ENCODE results near the gene C2CD2. TPM values are rescaled to one million over a fixed set of nuclear protein-coding genes. Genes with fewer than 3 reads are reported as not detected.

The C2CD2 gene
- total RNA-seq, 1 experiment from 2014 or later, result 9.2 TPM

DNA sequence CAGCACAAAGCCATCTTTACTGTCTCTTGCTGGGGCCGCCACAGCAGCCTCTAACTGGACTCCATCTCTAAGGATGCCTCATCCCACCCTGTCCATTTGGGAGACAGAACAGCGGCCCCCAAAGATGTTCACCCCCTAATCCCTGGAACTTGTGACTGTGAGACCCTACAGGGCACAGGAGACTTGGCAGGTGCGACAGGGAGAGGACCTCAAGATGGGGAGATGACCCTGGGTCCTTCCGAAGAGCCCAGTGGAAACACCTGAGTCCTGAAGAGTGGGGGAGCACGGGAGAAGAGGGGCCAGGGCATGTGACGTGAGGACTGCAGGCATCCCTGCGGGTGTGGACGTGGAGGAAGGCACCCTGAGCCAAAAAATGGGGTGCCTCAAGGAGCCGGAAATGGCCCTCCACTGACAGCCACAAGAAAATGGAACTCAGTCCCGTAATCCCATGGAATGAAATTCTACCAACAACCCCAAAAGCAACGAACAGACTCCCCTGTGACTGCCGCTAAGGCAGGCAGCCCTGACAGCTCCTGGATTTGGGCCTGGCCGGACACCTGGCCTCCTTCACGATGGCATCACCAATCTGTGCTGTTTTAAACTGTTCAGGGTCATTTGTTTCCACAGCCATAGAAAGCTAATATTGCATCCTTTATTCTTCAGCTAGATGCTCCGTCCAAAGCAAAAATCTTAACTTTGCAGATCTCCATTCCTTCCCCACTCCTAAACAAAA is 34.0 kb downstream of the C2CD2 start:
- no peak for TF ChIP-seq EZH2 (IDR thresholded peaks at IDR 0.05; ENCODE audit: borderline replicate concordance, low read depth, low read length, poor library complexity, severe bottlenecking)
- TF ChIP-seq, protein P1, sequence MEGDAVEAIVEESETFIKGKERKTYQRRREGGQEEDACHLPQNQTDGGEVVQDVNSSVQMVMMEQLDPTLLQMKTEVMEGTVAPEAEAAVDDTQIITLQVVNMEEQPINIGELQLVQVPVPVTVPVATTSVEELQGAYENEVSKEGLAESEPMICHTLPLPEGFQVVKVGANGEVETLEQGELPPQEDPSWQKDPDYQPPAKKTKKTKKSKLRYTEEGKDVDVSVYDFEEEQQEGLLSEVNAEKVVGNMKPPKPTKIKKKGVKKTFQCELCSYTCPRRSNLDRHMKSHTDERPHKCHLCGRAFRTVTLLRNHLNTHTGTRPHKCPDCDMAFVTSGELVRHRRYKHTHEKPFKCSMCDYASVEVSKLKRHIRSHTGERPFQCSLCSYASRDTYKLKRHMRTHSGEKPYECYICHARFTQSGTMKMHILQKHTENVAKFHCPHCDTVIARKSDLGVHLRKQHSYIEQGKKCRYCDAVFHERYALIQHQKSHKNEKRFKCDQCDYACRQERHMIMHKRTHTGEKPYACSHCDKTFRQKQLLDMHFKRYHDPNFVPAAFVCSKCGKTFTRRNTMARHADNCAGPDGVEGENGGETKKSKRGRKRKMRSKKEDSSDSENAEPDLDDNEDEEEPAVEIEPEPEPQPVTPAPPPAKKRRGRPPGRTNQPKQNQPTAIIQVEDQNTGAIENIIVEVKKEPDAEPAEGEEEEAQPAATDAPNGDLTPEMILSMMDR (conservative IDR thresholded peaks at IDR 0.05; ENCODE audit: low read depth, low read length), result no peak
- no peak for DNase-seq (ENCODE audit: low spot score)
- Histone ChIP-seq H3K4me3 (ENCODE audit: low read depth, low read length, poor library complexity, severe bottlenecking) (no peak overlapping the region), H3K4me1 (ENCODE audit: insufficient read depth, low read length, poor library complexity, severe bottlenecking) (peaks cover 14% of the 10 kb centered on the region), H3K36me3 (ENCODE audit: insufficient read depth, low read length, poor library complexity, severe bottlenecking) (no peaks in the 10 kb centered on the region), H3K27ac (ENCODE audit: low read depth, low read length, poor library complexity, severe bottlenecking) (no peak overlapping the region), H3K9me3 (ENCODE audit: low read depth, low read length, poor library complexity, severe bottlenecking) (no peaks in the 10 kb centered on the region), H3K27me3 (replicated peaks; ENCODE audit: insufficient read depth, low read depth, low read length, poor library complexity) (no peaks in the 10 kb centered on the region)
- no TSS peak for BruUV-seq (replicated peaks)
- intact Hi-C loops (cut with micrococcal nuclease; ENCODE audit: unreplicated experiment), result no loop called here
- ChIA-PET CTCF (no interaction called here), POLR2A (ENCODE audit: low non-redundant PET) (no interaction called here)

- POLR2A ChIA-PET (ENCODE audit: low non-redundant PET), result no interaction called here
Measured at GRCh38 chr21:41918561-41919358, 35.1 kb downstream of the C2CD2 start.

GRCh38 chr21:41917531-41917930 is 36.3 kb downstream of the C2CD2 start:
- H3K4me3 ChIP-seq (ENCODE audit: low read depth, low read length, poor library complexity, severe bottlenecking), result no peak overlapping the region
- TF ChIP-seq, protein P1 (conservative IDR thresholded peaks at IDR 0.05; ENCODE audit: low read depth, low read length), result no peak
- TF ChIP-seq EZH2 (IDR thresholded peaks at IDR 0.05; ENCODE audit: borderline replicate concordance, low read depth, low read length, poor library complexity, severe bottlenecking), result no peak
- H3K36me3 ChIP-seq (ENCODE audit: insufficient read depth, low read length, poor library complexity, severe bottlenecking), result no peaks in the 10 kb centered on the region
- ChIA-PET CTCF (no interaction called here), POLR2A (ENCODE audit: low non-redundant PET) (no interaction called here)
- H3K9me3 ChIP-seq (ENCODE audit: low read depth, low read length, poor library complexity, severe bottlenecking), result no peaks in the 10 kb centered on the region
- intact Hi-C loops (cut with micrococcal nuclease; ENCODE audit: unreplicated experiment), result no loop called here
- no peaks in the 10 kb centered on the region for H3K27me3 ChIP-seq (replicated peaks; ENCODE audit: insufficient read depth, low read depth, low read length, poor library complexity)
- no peak for DNase-seq (ENCODE audit: low spot score)
- no TSS peak for BruUV-seq (replicated peaks)
- no peak overlapping the region for H3K27ac ChIP-seq (ENCODE audit: low read depth, low read length, poor library complexity, severe bottlenecking)
- no peaks in the 10 kb centered on the region for H3K4me1 ChIP-seq (ENCODE audit: insufficient read depth, low read length, poor library complexity, severe bottlenecking)

More at GRCh38 chr21:41918561-41919358, 35.1 kb downstream of the C2CD2 start:
- TF ChIP-seq EZH2 (IDR thresholded peaks at IDR 0.05; ENCODE audit: borderline replicate concordance, low read depth, low read length, poor library complexity, severe bottlenecking), result no peak
- TF ChIP-seq, protein P1 (conservative IDR thresholded peaks at IDR 0.05; ENCODE audit: low read depth, low read length), result no peak
- Histone ChIP-seq H3K27me3 (replicated peaks; ENCODE audit: insufficient read depth, low read depth, low read length, poor library complexity) (no peaks in the 10 kb centered on the region), H3K4me1 (ENCODE audit: insufficient read depth, low read length, poor library complexity, severe bottlenecking) (peaks cover 9% of the 10 kb centered on the region), H3K36me3 (ENCODE audit: insufficient read depth, low read length, poor library complexity, severe bottlenecking) (no peaks in the 10 kb centered on the region), H3K27ac (ENCODE audit: low read depth, low read length, poor library complexity, severe bottlenecking) (no peak overlapping the region), H3K9me3 (ENCODE audit: low read depth, low read length, poor library complexity, severe bottlenecking) (no peaks in the 10 kb centered on the region), H3K4me3 (ENCODE audit: low read depth, low read length, poor library complexity, severe bottlenecking) (no peak overlapping the region)
- no TSS peak for BruUV-seq (replicated peaks)
- no peak for DNase-seq (ENCODE audit: low spot score)
- CTCF ChIA-PET, result no interaction called here
- intact Hi-C loops (cut with micrococcal nuclease; ENCODE audit: unreplicated experiment), result no loop called here
